ENCODE measurements around the gene TEKTIP1.
A peak's percentile ranks its signal among the peaks of the same experiment; 100 is the strongest.
"Not testable (repeated sequence)": the region's sequence is repeated elsewhere in the genome, so short reads cannot be mapped to it uniquely, and the experiment has no call there.

The TEKTIP1 gene

DNA sequence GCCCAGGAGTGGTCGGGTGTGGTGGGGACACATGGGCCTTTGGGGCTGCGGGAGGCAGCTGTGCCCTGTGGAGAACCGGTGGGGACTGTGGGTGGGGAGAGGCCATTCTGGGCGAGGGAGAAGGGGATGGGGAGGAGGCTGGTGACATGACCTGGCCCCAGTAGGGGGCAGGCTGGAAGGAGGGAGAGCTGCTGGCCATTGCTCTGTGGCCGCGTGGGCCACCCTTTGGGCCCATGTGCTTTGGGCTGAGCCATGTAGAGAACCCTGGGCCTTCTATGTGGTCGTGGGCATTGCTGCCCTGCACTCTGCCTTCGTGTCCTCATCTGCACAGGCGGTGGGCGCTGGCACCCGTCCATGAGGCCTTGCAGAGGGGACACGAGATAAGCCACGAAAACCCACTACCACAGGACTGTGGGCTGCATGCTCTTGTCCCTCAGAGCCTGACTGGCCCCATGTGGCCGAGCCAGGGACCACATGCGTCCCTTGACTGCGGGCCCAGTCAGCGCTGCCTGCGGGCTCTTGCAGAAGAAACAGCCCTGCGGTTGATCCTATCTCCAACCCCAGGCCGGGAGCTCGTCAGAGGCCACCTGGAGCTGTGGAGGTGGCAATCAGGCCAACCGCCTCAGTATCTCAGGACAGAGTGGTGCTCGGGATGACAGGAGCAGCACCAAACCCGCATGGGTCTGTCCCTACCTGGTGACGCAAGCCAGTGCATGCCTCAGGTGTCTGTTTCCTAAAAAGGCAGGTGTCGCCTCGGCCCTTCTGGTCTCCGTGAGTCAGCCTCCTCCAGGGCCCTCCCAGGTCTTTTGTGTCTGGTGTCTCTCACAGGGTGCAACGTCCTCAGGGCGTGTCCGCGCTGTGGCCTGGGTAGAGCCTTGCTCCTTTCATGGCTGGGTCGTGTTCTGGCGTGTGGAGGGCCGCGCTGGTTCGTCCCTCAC is 18.5 kb upstream of the TEKTIP1 start:
- DNase-seq = peak in 2 of 10 donors; percentile 52 to 73
- intact Hi-C loops (cut with DNase I) = no loop called here

- DNase-seq = no peak
- intact Hi-C loops (cut with DNase I) = no loop called here
Observed at GRCh38 chr19:3521104-3521445, 17.9 kb upstream of the TEKTIP1 start.

GRCh38 chr19:3522421-3523360 is 16.3 kb upstream of the TEKTIP1 start:
- intact Hi-C loops (cut with DNase I) = no loop called here
- peak in 1 of 10 donors; percentile 60 for DNase-seq

DNA sequence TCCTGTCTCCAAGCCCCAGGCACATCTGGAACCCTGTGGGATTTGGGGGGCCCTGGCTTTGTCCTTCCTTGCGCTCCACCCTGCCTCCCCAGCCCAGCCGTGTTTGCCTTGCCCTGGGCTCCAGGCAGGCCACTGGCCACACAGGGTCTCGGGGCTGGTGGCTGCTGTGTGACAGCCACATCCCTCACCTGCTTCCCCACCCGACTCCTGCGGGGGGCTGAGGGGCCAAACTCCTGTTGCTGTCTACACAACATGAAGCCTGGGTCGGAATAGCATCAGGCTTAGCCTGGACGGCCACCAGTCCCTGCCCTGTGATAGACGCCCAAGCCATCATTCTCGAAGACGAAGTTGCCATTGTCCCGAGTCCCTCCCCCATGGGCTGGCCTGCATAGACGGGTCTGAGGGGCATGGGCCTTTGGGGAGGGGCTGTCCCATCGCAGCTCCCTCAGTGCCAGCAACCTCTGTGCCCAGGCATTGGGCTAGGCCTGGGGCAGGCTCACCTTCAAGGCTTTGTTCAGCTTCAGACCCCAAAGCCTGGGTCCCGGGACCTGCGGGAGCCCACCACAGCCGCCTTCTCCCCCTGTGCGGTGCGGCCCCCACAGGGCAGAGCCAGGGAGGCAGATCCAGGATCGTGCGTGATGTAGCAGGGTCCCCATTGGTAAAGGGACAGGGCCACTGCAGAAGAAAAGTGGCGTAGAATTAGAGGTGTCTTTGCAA is 15.5 kb upstream of the TEKTIP1 start:
- intact Hi-C loops (cut with DNase I) = no loop called here
- DNase-seq = no peak

DNA sequence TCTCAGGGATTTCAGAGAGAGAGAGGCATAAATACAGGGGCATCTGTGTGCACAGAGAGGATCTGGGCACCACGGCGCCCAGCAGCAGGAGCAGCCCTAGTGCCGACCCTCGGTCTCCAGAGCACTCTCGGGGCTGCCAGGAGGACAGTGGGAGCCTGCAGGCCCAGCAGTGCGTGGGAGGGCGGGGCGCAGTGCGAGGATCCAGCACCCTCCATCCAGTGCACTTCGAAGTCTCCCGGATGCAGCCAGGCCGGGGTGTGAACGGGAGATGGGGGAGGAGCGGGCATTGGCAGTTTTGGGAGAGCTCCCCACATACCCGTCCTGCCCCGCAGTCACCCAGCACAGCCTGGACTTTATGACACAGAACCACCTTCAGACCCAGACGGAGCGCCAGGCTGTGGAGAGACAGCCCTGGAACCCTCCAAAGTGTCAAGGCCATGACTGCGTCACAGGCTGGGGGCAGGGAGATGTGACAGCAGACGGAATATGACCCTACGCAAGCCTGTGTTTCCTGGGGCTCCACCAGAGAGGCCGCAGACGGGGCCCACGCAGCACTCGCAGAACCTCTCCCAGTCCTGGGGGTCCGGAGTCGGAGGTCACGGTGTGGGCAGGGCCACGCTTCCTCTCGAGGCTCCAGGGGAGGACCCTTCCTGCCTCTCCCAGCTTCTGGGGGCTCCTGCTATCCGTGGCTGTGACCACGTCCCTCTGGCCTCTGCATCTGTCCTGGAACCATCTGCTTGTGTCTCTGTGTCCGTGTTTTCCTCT is 14.7 kb upstream of the TEKTIP1 start:
- intact Hi-C loops (cut with DNase I) = no loop called here
- DNase-seq = peak in 1 of 10 donors; percentile 72

GRCh38 chr19:3524904-3525451 is 14.0 kb upstream of the TEKTIP1 start:
- DNase-seq = no peak
- intact Hi-C loops (cut with DNase I) = no loop called here

GRCh38 chr19:3526507-3527237 is 12.3 kb upstream of the TEKTIP1 start:
- peak in 1 of 10 donors; percentile 59 for DNase-seq
- intact Hi-C loops (cut with DNase I) = no loop called here

- DNase-seq = peak in 1 of 10 donors; percentile 75
Observed at GRCh38 chr19:3527238-3527910, 11.6 kb upstream of the TEKTIP1 start.

DNA sequence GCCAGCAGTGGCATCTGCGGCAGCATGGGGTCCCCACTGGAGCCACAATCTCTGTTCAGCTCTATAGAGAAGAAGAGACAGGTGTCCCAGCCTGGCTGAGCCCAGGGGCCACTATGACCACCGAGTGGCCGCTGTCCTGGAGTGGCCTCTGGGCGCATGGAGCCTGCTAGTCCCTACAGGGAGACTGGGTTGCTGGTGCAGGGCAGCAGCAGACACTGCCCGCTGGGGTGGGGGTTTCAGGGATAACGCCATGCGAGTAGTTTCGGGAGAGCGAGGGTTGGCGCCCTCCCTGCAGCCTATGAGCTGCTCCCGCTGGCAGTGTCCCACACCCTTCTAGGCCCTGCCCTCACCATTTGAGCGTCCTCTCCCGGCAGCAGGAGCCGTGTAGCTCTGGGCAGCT is 10.9 kb upstream of the TEKTIP1 start:
- intact Hi-C loops (cut with DNase I) = no loop called here
- peak in 1 of 10 donors; percentile 62 for DNase-seq

More at GRCh38 chr19:3527238-3527910, 11.6 kb upstream of the TEKTIP1 start:
- intact Hi-C loops (cut with DNase I) = no loop called here

GRCh38 chr19:3528539-3529211 is 10.3 kb upstream of the TEKTIP1 start:
- DNase-seq = no peak
- intact Hi-C loops (cut with DNase I) = no loop called here

DNA sequence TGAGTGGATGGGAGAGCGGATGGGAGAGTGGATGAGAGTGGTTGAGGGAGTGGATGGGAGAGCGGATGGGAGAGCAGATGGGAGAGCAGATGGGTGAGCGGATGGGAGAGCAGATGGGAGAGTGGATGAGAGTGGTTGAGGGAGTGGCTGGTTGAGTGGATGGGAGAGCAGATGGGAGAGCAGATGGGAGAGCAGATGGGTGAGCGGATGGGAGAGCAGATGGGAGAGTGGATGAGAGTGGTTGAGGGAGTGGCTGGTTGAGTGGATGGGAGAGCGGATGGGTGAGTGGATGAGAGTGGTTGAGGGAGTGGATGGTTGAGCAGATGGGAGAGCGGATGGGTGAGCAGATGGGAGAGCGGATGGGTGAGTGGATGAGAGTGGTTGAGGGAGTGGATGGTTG is 9.7 kb upstream of the TEKTIP1 start:
- DNase-seq; intact Hi-C loops (cut with DNase I): not testable (repeated sequence)

- intact Hi-C loops (cut with DNase I) = no loop called here
Observed at GRCh38 chr19:3530389-3530788, 8.6 kb upstream of the TEKTIP1 start.

GRCh38 chr19:3531716-3532115 is 7.3 kb upstream of the TEKTIP1 start:
- intact Hi-C loops (cut with DNase I) = no loop called here
- DNase-seq = no peak

More at GRCh38 chr19:3530389-3530788, 8.6 kb upstream of the TEKTIP1 start:
- DNase-seq = no peak

- DNase-seq = no peak
- intact Hi-C loops (cut with DNase I) = no loop called here
Observed at GRCh38 chr19:3532154-3532786, 6.7 kb upstream of the TEKTIP1 start.

DNA sequence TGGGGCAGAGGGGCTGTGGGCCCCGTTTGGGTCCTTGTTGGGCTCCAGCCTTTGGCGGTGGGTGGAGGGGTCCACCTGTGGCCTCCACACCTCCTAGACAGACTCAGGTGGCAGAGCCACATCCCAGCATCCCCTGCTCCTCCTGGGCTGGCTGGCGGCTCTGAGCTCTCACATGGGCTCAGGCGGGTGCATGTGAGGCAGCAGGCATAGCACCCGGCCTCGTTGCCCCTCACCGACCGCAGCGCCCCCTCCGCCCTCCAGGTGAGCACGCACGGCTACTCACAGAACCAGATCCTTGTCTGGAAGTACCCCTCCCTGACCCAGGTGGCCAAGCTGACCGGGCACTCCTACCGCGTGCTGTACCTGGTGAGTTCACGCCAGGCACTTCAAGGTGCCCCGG is 5.9 kb upstream of the TEKTIP1 start:
- DNase-seq = no peak
- intact Hi-C loops (cut with DNase I) = no loop called here

DNA sequence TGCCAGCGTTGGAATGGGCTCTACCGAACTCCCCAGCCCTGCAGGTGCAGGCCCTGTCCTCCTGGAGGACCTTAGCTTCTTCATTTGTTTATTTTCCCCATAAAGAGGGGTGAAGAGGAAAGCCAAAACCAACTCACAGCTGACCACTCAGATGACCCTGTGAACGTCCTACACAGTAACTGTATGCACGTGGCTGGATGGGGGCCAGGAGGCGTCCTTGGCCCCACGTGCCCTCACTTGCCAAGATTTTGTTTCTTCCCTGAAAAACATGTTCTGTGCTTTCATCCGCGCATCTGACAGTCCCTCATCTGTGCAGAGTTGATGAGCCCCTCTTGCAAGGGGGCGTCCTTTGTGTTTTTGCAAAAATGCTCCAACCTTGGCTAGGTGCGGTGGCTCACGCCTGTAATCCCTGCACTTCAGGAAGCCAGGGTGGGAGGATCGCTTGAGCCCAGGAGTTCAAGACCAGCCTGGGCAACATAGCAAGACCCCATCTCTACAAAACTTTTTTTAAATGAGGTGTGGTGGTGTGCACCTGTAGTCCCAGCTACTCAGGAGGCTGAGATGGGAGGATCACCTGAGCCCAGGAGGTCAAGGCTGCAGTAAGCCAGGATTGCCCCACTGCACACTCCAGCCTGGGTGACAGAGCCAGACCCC is 5.3 kb upstream of the TEKTIP1 start:
- intact Hi-C loops (cut with DNase I) = no loop called here
- DNase-seq = no peak

Data from posterior cingulate gyrus (tissue), 11 donors.